GM18873 (cell line): ENCODE results near the gene TFG.
A peak's percentile ranks its signal among the peaks of the same experiment; 100 is the strongest.
"Not testable (repeated sequence)": the region's sequence is repeated elsewhere in the genome, so short reads cannot be mapped to it uniquely, and the experiment has no call there.

Source experiments
- ATAC-seq: cut with Tn5 transposase; IDR thresholded peaks from one replicate; pipeline ENCODE4 v1.9.1; 2021; ENCODE audit warnings: mild to moderate bottlenecking, moderate library complexity, moderate number of reproducible peaks; ENCODE audit not compliant: unreplicated experiment, low FRiP score

The TFG gene

DNA sequence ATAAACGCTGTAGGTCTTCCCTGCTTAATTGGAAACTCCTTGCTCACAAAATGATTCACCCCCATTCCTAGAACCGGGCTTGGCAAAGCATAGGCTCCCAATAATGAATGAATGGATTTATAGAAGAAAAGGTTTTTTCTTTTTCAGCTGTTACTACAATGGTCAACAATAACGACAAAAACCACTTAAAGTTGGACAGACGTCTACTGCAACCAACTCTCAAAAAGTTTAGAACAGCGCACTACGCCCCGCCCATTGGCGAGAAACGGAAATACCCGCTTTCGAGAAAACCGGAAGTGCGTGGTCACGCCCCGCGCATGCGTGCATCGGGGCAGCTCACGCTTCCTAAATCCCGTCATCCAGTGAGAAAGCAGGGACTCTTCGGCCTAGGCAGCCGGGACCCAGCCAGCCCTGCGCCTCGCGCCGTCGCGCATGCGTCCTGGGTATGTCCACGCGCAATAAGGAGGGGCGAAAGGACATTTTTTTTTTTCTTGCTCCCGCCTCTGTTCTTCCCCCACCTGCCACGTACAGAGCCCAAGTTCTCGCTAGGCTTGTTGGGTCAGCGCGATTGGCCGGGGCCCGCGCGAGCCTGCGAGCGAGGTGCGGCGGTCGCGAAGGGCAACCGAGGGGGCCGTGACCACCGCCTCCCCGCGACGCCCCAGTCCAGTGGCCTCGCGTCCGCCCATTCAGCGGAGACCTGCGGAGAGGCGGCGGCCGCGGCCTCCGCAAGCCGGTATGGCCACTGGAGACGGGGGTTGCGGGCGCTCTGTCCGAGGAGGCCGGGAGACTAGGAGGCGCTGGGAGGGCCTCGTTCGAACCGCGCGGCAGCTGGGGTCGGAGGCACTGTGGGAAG lies at the start of gene TFG:
TSS of gene TFG (plus strand) at position 506 of the 853 bp plus-strand sequence. CDS start 4,192 bp downstream, outside the sequence.
- ATAC-seq, result peak; percentile 96

DNA sequence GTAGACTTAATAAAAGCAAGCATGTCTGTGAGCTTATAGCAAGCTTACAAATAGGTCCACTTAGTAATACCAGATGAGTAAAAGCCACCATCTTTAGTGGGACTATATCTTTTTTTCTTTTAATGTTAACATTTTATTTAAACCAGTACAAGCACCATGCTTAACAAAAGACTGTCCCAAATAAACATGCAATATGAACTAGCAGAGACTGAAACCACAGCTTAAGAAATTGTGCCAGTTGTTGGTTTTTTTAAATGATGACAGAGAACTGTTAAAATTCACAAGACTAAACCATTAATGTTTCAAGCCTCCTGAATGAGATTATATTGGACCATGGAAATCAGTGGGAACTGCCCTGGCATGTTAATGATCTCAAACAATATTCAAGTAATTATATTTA lies 48.0 kb upstream of the TFG start:
- not testable (repeated sequence) for ATAC-seq

GRCh38 chr3:100662113-100662823 lies 47.0 kb upstream of the TFG start:
- no peak for ATAC-seq

GRCh38 chr3:100665230-100665629 lies 44.1 kb upstream of the TFG start:
- no peak for ATAC-seq

DNA sequence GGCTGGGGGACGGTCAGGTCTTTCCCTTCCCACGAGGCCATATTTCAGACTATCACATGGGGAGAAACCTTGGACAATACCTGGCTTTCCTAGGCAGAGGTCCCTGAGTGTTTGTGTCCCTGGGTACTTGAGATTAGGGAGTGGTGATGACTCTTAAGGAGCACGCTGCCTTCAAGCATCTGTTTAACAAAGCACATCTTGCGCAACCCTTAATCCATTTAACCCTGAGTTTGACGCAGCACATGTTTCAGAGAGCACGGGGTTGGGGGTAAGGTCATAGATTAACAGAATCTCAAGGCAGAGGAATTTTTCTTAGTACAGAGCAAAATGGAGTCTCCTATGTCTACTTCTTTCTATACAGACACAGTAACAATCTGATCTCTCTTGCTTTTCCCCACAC lies 42.6 kb upstream of the TFG start:
- ATAC-seq, result not testable (repeated sequence)

DNA sequence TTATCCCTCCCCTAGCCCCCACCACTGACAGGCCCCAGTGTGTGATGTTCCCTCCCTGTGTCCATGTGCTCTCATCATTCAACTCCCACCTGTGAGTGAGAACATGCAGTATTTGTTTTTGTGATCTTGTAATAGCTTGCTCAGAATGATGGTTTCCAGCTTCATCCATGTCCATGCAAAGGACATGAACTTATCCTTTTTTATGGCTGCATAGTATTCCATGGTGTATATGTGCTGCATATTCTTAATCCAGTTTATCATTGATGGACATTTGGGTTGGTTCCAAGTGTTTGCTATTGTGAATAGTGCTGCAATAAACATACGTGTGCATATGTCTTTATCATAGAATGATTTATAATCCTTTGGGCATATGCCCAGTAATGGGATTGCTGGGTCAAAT lies 42.0 kb upstream of the TFG start:
- ATAC-seq, result not testable (repeated sequence)

DNA sequence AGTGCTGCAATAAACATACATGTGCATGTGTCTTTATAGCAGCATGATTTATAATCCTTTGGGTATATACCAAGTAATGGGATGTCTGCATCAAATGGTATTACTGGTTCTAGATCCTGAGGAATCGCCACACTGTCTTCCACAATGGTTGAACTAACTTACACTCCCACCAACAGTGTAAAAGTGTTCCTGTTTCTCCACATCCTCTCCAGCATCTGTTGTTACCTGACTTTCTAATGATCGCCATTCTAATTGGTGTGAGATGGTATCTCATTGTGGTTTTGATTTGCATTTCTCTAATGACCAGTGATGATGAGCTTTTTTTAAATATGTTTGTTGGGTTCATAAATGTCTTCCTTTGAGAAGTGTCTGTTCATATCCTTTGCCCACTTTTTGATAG lies 38.3 kb upstream of the TFG start:
- not testable (repeated sequence) for ATAC-seq

DNA sequence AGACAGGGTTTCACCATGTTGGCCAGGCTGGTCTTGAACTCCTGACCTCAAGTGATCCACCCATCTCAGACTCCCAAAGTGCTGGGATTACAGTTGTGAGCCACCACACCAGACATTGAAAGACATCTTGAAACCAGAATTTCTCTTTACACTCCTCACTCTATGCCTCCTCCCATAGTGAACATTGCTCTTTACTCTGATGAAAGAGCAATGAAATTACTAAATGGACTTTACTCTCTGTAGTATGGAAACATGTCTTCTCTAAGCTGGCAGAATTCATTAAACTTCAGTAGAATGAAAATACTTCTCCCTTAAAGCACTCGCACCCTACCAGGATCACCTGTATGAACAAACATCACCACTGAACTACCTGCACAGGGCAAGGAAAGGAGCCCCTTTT lies 27.8 kb upstream of the TFG start:
- no peak for ATAC-seq

GRCh38 chr3:100682056-100682853 lies 27.0 kb upstream of the TFG start:
- no peak for ATAC-seq

- ATAC-seq, result no peak
Measured at GRCh38 chr3:100682854-100683760, 26.2 kb upstream of the TFG start.

GRCh38 chr3:100693225-100693624 lies 16.1 kb upstream of the TFG start:
- ATAC-seq, result no peak

- no peak for ATAC-seq
Measured at GRCh38 chr3:100695696-100696095, 13.6 kb upstream of the TFG start.

DNA sequence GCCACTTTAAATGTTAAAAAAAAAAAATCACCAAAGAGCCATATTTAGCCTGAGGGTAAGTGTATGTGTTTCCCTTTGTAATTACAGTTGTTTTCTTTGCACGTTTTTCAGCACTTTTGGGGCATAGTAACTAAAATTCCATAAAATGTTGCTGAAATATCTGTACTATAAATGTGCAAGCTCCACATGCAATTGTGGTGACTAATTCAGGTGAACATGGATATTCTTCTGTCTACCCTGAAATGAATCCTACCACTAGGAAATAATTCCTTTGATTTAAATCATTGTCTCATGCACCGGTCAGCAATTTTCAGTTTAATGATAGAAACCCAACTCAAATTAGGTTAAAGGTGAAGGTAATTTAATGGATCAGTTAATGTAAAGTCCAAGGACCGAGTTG lies 13.1 kb upstream of the TFG start:
- no peak for ATAC-seq

DNA sequence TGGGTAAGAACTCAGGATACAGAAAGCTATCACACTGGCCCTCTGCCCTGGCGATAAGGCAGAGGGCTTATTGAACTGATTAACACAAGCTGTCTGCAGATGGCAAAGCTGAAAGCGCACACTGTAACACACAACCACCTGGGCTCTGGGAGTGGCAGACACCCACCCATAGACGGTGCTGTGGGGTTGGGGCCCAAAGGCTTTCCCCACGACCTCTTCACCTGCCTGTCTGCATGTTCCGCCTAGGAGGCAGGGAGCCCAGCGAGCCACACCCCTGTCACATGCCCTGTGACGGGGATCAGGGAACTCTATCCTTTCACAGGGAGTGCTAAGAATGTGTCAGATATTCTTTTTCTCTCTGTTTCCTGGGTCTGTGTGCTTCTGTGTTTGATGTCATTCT lies 12.1 kb upstream of the TFG start:
- no peak for ATAC-seq

DNA sequence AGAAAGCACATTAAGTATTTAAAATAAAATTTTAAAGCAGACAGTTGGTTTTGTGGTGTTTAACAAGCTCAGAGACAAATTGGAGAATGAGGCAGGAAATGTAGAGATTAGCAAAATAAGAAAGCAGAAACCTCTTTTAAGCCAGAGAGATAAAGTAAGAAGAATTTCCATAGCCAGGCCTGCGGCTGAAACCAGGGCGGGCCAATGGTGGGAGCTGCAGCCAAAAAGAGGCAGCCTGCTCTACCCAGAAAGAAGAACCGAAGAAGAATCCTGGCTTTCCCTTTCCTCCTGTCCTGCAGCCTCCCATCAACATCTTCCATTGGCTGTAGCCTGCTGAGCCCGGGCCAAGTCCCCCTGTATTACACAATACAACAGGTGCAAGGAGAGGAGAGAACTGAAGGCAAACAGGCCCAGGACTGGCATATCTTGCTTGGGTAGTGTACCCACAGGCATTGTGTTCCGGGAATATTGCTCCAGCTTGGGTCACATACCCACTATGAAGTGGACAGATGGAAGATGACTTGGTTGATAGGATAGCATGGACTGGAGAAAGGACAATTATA lies 11.5 kb upstream of the TFG start:
- ATAC-seq, result no peak

GRCh38 chr3:100698736-100699135 lies 10.6 kb upstream of the TFG start:
- ATAC-seq, result no peak

GRCh38 chr3:100700708-100701107 lies 8.6 kb upstream of the TFG start:
- ATAC-seq, result no peak

- ATAC-seq, result no peak
Measured at GRCh38 chr3:100702082-100702979, 7.0 kb upstream of the TFG start.

DNA sequence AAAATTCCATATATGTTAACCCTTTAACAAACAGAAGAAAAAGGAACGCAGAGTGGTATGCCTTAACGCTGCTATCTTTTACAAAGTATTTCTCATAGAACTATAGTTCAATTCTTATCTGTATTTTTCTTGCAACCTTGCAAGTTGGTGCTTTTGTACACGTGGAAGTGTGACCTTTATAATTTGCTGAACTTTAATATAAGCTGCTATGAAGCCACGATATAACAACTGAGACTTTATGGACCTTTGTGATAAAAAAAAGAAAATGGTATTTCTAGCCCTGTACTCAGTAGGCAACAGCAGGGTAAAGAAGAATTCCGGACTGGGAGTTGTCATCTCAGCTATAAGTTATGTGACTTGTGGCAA lies 6.3 kb upstream of the TFG start:
- ATAC-seq, result no peak
